SH-SY5Y (cell line): Measurements from ENCODE around the gene RNF217.

Source experiments
- GATA2 ChIP-seq: IDR thresholded peaks from 2 replicates; pipeline ENCODE4 v1.6.1; 2011; ENCODE audit warnings: mild to moderate bottlenecking, low read depth, low read length
- GATA3 ChIP-seq: IDR thresholded peaks from 2 replicates; pipeline ENCODE4 v1.6.1; 2011; ENCODE audit warnings: low read depth, mild to moderate bottlenecking, low read length, moderate library complexity

DNA sequence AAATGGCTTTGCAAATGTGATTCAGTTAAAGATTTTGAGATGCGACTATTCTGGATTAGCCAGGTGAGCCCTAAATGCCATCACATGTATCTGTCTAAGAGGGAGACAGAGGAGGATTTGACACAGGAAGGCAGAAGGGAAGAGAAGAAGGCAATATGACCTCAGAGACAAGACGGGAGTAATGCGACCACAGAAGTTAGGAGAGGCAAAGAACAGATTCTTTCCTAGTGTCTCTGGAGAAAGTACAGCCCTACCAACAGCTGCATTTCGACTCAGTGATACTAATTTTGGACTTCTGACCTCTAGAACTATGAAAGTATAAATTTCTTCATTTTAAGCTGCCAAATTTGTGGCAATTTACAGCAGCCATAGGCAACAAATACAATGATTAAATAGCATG is 167.1 kb downstream of the RNF217 start:
- TF ChIP-seq GATA2, result no peak
- TF ChIP-seq GATA3, result no peak
